GM23338 (cell line): Measurements from ENCODE around the gene SLC40A1.

Source experiments
- EZH2 ChIP-seq: fragments of 200-600 bp; sonication (generic); IDR thresholded peaks from one replicate; pipeline ENCODE4 v1.8.0; 2017; ENCODE audit warnings: antibody characterized with exemption, mild to moderate bottlenecking, low read depth; ENCODE audit not compliant: unreplicated experiment
- EZH2phosphoT487 ChIP-seq: fragments of 200-600 bp; sonication (generic); IDR thresholded peaks from one replicate; pipeline ENCODE4 v1.8.1; 2018; ENCODE audit warnings: antibody characterized with exemption; ENCODE audit not compliant: unreplicated experiment
- JUNB ChIP-seq: IDR thresholded peaks from one replicate; pipeline ENCODE4 v1.6.1; 2016; ENCODE audit warnings: antibody characterized with exemption; ENCODE audit not compliant: unreplicated experiment
- POLR2AphosphoS5 ChIP-seq: IDR thresholded peaks from 2 replicates; pipeline ENCODE4 v1.6.1; 2016; ENCODE audit warnings: antibody characterized with exemption, low read depth
- REST ChIP-seq: IDR thresholded peaks from one replicate; pipeline ENCODE4 v1.6.1; 2018; ENCODE audit warnings: antibody characterized with exemption; ENCODE audit not compliant: unreplicated experiment
- TF ChIP-seq, protein P1 (sequence below), 2 experiments: fragments of 200-600 bp in 1 of 2; sonication (generic) in 1 of 2; conservative IDR thresholded peaks; 2 replicates each; pipeline versions ENCODE4 v1.5.1 to v1.6.1; 2016 to 2017; ENCODE audit warnings: antibody characterized with exemption in 2 of 2, low read depth in 2 of 2, mild to moderate bottlenecking in 2 of 2, moderate library complexity in 1 of 2
- TF ChIP-seq, protein P2 (sequence below): IDR thresholded peaks from 2 replicates; pipeline ENCODE4 v1.6.1; 2016; ENCODE audit warnings: antibody characterized with exemption

GRCh38 chr2:189511210-189511959, 69.2 kb downstream of the SLC40A1 start:
- TF ChIP-seq, protein P1, sequence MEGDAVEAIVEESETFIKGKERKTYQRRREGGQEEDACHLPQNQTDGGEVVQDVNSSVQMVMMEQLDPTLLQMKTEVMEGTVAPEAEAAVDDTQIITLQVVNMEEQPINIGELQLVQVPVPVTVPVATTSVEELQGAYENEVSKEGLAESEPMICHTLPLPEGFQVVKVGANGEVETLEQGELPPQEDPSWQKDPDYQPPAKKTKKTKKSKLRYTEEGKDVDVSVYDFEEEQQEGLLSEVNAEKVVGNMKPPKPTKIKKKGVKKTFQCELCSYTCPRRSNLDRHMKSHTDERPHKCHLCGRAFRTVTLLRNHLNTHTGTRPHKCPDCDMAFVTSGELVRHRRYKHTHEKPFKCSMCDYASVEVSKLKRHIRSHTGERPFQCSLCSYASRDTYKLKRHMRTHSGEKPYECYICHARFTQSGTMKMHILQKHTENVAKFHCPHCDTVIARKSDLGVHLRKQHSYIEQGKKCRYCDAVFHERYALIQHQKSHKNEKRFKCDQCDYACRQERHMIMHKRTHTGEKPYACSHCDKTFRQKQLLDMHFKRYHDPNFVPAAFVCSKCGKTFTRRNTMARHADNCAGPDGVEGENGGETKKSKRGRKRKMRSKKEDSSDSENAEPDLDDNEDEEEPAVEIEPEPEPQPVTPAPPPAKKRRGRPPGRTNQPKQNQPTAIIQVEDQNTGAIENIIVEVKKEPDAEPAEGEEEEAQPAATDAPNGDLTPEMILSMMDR (conservative IDR thresholded peaks at IDR 0.05; ENCODE audit: low read depth in 2 of 2), result no peak
- TF ChIP-seq, protein P2, sequence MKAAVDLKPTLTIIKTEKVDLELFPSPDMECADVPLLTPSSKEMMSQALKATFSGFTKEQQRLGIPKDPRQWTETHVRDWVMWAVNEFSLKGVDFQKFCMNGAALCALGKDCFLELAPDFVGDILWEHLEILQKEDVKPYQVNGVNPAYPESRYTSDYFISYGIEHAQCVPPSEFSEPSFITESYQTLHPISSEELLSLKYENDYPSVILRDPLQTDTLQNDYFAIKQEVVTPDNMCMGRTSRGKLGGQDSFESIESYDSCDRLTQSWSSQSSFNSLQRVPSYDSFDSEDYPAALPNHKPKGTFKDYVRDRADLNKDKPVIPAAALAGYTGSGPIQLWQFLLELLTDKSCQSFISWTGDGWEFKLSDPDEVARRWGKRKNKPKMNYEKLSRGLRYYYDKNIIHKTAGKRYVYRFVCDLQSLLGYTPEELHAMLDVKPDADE, result no peak
- no peak for TF ChIP-seq EZH2
- TF ChIP-seq REST, result no peak
- TF ChIP-seq POLR2AphosphoS5, result no peak
- no peak for TF ChIP-seq JUNB
- no peak for TF ChIP-seq EZH2phosphoT487
